CD4-positive, alpha-beta T cell treated with Interleukin-6 for 4 hours (primary cell): ENCODE data around the gene RUNX3.

ENCODE experiments used
- DNase-seq: peaks from one replicate; pipeline ENCODE4 v3.0.0-alpha.2; 2020; ENCODE audit warnings: mixed read lengths

The RUNX3 gene

DNA sequence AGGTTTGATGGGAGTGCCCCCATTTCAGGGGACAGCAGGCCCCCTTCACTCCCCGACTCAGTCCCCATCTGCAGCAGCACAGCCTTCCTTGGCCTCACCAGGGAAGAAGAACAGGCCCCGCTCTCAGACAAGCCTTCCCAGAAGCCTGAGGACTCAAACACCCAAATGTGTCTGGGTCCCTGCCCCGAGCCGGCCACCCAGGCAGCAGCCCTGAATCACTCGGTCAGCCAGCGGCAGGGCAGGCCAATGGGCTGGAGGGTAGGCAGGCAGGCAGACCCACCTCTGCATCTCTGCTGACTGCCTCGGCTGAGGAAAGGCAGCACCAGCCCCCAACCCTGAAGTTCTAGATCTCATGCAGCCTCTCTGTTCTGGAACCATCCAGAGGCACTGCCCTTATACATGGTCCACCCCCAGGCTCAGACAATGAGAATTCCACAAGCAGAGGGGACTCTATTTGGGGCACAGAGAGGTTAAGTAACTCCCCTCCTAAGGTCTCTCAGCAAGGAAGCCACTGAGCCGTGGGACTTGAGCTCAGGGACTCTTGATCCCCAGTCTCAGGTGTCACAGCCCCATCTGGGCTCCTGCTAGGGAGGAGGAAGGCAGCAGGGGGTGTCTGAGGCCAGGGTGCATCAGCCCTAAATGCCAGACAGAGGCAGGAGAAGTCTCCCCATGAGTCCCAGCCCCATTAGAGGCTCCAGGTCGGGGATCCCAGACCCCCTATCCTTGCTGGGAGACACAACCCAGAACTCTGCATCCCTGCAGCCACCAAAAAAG lies 33.2 kb upstream of the RUNX3 start:
- peak; percentile 69 for DNase-seq

DNA sequence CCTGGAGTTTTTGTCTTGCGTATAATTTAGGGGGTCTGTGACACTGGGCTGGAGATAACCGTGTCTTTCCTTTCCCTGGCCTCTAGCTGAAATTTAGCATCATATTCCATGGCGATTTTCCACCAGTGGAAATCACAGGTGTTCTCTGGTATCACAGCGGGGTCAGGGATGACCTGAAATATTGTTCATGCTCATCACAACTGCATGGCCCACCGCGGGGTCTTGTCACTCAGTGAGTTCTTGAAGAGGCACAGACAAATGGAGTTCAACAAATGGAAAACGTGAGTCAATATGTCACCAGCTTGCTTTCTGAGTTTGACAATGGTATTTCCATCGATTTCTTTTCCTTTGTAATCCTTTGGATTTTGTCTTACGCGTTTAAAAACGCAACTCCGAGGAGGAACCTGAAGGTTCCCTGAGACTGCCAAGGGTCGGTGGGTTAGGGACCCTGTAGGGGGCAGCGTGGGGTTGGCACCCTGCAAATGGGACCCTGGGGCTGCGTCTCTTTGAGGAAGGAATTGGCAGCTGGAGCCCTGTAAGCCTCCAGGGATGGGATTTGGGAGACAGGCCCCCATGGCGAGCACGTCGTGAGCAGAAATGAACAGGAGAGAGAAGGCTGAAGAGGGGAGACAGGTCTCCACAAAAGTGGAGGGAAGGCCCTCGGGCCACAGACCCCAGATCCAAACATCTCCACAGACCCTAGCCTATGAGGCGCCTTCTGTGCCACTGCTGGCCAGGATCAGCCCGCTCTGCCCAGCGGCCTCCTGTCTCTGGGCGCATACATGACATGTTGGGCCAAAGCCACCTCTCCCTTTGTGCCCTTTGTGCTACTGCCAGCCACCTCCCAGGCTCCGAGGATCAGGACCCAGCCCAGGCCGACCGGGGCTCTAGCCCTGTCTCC lies 32.1 kb upstream of the RUNX3 start:
- peak; percentile 46 for DNase-seq

DNA sequence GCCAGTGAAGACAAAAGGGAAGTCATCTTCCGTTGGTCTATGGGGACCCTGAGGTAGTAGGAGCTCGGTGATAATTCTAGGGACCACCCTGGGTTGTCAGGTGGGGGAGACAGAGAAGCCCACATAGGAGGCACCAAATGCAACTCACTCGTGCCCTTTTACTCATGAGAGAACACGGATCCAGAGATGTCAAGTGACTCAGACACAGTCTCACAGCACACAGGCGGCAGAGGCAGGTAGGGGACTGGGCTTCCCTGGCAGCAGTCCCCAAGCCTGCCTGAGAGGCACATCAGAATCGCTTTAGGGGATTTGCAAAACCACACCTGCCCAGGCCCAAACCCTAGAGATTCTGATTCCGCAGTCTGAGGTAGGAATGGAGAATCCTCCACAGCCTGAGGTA lies 31.3 kb upstream of the RUNX3 start:
- DNase-seq: no peak

DNA sequence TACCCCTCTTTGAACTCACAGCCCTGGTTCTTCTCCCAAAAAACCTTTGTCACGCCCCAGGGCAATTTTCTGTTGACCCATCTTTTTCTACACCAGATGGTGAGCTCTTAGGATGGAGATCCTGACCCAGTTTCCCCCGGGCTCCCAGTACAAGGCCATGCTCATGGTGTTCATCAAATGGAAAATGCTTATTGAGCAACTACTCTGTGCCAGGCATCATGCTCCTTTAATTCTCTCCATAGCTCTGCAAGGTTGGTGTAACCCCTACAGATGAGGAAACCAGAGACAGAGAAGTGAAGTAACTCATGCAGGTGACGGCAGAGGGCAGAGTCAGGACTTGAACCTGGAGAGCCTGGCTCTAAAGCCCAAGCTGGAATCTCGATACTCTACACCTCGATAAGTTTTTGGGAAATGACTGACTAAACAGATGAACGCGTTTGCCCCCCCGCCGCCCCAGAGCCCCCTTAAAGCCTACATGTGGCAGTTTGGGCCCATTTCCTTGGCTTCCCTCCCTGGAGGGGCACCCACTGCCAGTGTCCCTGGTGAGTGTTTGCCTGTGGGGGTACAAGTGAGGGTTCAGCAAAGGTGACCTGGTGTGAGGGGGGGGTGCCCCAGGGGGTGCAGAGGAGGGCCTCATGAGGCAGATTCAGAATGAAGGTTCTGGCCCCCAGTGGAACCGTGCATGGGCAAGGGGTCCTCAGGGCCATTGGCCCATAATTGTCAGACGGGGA lies 30.2 kb upstream of the RUNX3 start:
- no peak for DNase-seq

DNA sequence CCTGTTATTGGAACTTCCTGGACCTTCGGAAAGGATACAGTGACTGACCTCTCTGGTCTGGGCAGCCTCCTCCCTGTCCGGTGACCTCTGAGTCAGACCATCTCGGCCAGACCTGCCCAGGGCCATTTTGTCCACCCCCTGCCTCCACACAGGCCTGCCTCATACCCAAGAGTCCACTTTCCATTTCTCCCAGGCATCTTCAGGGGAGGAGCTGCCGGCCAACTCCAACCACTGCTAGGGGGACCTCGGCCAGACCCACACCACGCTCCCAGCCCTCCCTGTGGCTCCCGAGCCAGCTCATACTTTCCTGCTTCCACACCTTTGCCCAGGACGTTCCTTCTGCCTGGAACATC lies 29.5 kb upstream of the RUNX3 start:
- DNase-seq: no peak

DNA sequence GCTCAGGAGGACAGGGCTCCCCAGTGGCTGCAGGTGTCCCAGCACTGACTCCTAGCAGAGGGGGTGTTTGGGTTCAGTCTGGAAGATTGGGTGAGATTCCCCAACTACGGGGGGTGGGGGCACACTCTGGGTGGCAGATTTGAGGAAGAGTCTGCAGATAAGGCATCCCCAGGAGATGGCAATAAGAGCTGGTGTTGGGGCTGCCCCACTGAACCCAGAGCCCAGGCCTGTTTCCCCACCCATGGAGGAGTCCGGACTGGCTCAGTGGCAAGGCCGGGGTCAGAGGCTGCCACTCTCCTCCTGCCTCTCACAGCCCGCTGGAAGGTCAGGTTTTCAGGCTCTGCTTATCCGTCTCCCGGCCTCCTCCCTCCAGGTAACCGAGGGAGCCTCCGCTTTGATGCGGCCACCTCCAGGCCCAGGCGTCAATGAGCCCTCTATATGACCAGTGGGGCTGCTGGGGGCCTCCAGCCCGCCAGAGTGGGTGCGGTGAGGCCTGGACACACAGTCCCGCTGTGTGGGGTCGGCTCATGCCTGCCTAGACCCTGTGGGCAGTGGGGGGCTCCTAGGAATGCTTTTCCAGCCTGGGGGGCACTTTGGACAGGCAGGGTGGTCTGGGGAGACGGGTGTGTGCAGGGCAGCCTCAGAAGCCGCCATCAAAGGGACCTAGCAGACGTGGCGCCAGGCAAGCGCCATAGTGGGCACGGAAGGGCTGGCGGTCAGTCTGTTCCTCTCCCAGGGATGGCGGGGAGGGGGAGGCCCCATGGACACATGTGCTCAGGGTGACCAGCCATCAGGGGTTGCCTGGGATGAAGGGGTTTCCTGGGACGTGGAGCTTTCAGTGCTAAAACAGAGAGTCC lies 28.9 kb upstream of the RUNX3 start:
- no peak for DNase-seq

DNA sequence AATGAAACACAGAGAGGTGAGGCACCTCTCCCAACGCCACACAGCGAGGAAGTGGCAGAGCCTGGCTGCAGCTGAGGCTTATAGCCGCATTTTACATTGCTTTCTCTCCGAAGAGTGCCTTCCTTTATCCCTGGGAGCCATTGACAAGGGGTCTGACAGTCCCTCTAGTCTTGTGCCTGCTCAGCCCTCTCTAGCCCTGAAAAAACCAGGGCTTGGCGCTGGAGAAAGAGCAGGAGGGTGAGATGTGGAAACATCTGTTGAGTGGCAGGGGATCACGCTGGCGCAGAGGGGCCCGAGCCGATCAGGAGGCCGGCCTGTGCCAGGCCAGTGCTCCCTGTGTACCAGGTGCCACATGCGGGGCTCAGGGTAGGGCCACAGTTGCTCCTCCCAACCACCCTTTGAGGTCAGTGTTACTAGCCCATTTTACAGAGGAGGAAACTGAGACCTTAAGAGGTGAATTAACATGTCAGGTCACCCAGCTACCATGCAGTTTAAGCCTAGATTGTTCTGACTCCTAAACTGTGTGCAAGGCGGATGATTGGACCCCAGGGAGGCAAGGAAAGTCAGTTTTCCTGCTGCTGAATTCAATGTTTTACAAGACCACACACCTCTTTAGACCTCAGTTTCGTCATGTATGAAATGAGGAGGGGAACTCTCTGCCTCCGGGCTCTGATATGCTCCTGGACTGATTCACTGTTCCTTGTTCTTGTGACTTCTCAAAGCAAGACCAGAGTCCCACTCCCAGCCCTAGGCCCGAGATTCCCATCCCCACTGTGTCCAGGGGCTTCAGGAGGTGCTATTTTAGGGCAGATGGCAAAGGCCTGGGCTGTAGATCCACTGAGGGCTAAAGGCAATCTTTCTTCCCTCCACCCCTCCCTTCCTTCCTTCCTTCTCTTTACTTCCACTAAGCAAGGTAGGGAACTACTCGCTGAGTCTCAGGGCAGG lies 28.0 kb upstream of the RUNX3 start:
- no peak for DNase-seq

DNA sequence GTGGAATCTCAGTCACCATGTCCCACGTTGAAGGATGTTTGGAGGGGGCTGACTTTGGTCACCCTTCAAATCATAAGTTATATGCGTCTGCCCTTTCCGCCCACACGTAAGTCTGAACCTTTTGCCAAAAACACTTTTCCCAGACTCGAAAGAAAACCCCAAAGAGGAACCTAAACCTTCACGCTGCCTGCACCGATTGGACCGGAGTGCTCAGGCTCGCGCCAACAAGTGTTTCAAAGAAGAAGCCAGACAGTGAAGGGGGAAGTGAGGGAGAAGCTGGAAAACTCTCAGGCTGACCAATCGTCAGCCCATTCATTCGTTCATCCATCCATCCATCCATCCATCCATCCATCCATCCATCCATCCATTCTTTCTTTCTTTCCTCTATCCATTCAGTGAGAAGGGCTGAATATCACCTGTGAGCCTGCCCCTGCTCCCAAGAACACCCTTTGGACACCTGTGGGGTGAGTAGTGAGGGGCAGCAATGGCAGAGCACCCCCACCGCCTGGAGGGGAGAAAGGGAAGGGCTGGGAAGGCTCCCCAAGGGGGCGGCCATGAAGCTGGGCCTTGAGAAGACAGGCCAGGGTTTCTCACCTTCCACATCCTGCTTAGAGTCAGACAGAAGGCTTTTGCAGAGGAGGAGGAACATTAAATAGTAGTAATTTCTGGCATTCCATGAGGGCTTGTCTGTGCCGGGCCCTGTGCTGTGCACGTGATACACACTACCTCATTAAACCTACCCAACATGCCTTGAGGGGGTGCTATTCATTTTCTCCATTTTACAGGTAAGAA lies 27.1 kb upstream of the RUNX3 start:
- DNase-seq: no peak

DNA sequence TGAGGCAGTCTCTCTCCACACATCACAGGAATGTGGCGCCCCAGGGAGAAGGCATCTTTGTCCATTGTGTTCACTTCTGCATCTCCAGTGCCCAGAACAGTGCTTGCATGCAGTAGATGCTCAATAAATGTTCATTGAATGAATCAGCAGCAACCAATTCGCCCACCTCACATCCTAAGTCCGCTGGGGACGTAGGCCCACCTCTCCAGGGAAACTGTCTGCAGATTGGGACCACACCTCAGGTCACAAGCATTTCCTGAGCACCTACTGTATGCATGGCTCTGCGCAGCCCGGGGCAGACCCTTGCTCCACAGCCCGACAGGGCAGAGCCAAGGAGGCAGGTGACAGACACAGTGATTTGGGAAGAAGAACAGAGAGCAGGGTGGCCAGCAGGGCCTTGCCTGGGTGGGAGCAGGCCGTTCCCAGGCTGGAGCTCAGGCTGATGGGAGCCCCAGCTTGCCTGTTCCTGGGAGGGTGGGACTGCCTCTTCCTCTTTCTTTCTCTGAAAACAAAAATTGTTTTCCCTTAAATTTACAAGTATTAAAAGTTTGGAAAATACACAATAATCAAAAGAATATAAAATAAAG lies 25.8 kb upstream of the RUNX3 start:
- no peak for DNase-seq

DNA sequence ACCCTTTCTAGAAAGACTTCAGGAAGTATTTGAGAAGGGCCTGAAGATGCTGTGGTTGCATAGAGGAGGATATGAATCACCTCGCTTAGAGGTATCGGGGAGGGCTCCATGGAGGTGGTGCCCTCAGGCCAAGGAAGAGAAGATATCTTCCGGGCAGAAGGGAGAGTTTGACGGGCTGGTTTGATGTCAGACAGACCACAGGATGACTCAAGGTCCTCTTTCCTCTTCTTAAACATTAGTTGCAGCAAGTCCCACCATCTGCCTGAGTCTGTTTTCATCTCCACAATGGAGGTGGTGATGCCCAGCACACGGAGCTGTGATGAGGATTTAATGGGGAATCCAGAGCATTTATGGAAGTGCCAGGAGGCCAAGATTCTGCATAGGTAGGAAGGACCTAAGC lies 25.1 kb upstream of the RUNX3 start:
- peak; percentile 79 for DNase-seq

DNA sequence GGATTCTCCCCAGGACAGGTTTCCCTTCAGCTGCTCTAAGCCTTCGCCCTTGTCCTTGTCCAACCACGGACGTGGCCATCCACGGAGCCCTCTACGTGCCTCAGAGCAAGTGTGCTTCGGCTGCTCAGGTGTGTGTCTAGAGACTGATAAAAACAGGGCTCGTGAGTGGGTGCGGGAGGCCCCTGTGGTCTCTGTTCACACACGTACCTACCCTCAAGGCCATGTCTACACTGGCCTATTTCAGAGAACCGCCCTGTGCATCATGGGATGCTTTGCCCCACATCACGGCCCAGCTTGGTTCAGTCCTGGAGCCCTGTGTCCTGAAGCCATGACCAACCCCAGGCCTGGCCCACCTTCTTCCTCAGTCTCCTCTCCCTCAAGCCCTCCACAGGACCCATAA lies 24.6 kb upstream of the RUNX3 start:
- DNase-seq: no peak

DNA sequence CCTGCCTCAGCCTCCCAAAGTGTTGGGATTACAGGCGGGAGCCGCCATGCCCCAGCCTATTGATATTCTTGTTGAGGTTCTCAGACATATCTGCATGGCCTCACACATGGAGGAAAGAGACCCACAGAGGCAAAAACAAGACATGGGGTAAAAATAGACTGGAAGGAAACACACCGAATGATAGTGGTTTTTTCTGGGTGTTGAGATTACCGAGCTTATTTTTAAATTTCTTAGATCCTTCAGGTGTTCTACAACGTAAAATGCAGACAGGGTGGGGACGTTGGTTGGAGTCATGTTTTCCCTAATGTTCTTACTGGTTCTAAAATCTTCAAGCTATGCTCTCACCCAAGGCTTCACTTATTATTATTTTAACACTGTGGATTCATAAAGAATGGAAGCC lies 23.9 kb upstream of the RUNX3 start:
- DNase-seq: no peak

DNA sequence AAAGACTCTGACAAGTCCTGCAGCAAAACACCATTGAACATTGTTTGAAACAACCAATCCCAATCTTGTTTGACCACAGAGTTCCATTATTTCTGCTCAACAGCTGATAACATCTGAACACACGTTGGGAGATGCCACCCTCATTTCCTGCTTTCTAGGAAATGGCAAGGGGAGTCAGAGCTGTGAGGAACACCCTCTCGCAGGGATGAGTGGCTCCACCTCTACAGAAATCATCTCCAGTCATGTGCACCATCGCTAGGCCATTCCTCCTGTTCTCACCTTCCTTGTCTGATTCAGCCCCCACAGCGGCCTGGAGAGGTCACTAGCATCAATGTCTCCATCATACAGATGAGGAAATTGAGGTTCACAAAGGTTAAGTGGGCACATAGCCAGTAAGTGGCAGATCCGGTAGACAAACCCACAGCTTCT lies 22.4 kb upstream of the RUNX3 start:
- DNase-seq: peak; percentile 48

DNA sequence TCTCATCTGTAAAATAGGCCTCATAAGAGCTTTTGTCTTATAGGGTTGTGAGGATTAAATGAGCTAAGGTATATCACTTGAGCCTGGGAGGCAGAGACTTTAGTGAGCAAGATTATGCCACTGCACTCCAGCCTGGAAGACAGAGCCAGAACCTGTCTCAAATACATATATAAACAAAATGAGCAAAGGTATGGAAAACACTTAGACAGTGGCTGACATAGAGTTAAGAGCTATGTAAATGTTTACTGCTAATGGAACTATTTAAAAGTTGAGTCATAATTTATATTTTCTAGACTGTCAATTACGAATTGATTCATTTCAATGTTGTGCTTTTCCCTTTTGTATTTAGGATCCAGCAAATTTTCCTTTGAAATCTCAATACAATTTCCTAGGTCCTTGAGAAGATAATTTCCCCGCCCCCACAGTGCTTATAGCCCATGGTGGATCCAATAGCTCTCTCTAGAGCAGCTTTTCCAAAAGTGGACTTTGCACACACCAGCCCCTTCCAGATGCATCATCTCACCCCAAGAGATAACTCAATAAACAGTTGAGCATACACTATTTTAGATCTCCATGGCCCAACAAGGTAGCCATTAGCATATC lies 21.8 kb upstream of the RUNX3 start:
- DNase-seq: no peak

DNA sequence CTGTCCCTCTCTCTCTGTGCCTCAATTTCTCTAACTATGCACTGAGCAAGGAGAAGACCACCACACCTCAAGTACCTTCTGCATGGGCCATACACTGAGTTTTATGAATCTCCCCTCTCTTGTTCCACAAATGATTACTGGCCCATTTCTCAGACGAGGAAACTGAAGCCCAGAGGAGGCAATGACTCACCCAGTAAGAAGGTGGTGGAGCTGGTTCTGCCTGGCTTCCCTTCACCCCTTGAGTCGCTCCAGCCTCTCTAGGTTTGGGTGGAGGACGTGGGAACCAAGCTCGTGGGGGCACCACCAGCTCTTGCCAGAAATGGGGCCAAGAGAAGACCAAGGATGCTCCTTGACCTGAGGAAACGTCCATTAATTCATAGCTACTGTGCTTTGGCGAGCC lies 21.3 kb upstream of the RUNX3 start:
- DNase-seq: no peak

DNA sequence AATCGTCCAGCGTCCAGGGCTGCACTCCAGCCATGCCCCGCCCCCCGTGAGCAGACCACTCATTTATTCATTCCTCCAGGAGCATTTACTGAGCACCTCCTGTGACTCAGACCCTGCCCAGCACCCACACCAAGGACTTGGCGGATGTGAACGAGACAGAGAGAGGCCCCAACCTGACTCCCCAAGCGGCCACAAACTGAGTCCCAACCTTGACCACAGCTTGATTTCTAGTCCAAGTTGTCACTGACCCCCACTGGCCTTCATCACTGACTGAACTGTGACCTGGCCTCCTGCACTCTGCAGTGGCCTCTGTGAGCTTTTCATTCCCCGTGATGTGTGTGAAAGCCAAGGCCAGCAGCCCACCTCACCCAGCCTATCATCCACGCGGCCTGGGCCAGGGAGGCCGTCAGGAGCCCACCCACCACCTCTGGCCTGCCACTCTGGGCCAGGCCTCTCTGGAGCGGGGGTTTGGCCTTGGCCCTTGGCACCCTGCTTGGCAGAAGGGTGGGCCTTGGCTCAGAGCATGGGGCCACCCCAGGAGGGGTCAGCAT lies 19.3 kb upstream of the RUNX3 start:
- DNase-seq: no peak

DNA sequence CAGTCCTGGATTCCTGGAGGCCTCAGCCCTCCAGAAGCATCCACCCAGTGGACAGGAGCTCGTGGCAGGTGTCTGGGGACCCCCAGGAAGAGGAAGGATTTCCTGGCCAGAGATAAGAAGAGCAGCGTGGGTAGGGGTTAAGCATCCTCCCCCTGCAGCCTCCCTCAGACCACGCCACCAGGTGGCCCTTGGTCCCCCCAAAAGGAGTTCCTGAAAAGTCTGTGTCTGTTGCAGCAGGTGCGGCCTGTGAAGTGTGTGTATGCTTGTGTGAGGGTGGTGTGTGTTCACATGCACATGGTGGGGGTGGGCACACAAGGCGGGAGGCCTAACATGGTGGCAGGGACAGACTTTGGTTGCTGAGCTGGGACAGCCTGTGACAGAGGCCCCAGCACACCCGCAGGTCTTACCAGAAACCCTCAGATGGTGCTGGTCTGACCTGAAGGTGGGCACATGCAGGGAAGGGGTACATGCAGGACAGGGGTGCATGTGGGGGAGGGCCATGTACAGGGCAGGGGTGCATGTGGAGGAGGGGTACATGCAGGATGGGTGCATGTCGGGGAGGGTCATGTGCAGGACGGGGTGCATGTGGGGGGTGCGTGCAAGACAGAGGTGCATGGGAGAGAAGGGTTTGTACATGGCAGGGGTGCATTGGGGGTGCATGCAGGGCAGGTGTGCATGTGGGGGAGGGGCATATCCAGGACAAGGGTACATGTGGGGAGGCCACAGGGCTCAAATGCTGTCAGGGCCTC lies 18.2 kb upstream of the RUNX3 start:
- no peak for DNase-seq

DNA sequence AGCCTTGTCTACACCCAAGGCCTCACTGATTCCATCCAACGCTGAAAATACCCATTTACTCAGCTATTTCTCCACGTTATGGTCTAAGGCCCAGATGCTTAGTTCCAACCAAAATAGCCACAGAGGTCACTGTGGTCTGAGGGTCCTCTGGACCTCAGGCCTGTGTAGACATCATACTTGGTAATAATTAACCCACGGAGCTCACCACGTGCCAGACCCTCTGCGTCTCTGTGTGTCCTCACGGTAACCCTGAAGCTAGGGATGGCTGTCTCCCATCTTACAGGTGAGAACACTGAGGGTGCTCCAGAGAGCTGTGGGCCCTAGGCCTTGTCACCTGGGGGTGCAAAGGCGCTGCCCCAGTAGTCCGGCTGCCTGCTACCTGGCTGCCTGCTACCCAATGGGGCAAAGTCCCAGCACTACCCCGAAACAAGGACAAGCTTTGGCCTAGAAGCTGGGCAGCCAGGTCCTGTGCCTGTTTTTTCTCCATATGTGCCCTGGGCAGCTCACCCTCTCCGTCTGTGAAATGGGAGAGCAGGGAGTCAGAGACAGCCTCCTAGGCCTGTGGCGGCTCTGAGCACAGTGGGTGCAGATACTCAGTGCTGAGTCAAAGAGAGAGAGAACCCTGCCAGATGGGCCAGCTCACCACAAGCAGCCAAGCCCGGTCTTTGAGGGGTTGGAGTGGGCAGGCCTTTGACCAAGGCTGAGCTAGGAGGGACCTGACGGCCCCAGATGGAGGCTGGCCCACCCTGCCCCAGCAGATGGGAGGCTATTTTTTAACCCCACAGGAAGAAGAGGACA lies 17.0 kb upstream of the RUNX3 start:
- no peak for DNase-seq
